Measurements from ENCODE around the gene CYB5R4. TPM values are rescaled to one million over a fixed set of nuclear protein-coding genes. Genes with fewer than 3 reads are reported as not detected.
"Not testable (repeated sequence)": the region's sequence is repeated elsewhere in the genome, so short reads cannot be mapped to it uniquely, and the experiment has no call there.

Gene CYB5R4
- total RNA-seq, 2 experiments from 2014 or later = 15.5 to 16.3 TPM

GRCh38 chr6:83928286-83928685 lies 68.8 kb downstream of the CYB5R4 start:
- no peaks in the 10 kb centered on the region for H3K9me3 ChIP-seq (ENCODE audit: control insufficient read depth in 1 of 2, insufficient read depth in 1 of 2, low read length in 2 of 2)
- Mint-ChIP-seq H3K36me3 (ENCODE audit: low read depth) (peaks cover 90% of the 10 kb centered on the region), H3K27me3 (no peaks in the 10 kb centered on the region), H3K9me3 (no peaks in the 10 kb centered on the region), H3K4me3 (no peak overlapping the region), H3K4me1 (ENCODE audit: low read depth) (no peaks in the 10 kb centered on the region), H3K27ac (no peak overlapping the region)
- H3K36me3 ChIP-seq (ENCODE audit: insufficient read depth, low read length) = peaks cover 48% of the 10 kb centered on the region
- no peak for DNase-seq
- H3K27me3 ChIP-seq (ENCODE audit: control insufficient read depth in 1 of 2, insufficient read depth in 2 of 2, low read length in 2 of 2) = no peaks in the 10 kb centered on the region
- ChIA-PET POLR2A (no interaction called here), CTCF (no interaction called here)
- no peaks in the 10 kb centered on the region for H3K4me1 ChIP-seq (ENCODE audit: insufficient read depth, low read length)
- intact Hi-C loops (cut with DNase I, micrococcal nuclease) = no loop called here
- H3K27ac ChIP-seq (ENCODE audit: low read depth in 1 of 2, low read length in 2 of 2) = no peak overlapping the region
- no peak for ATAC-seq (ENCODE audit: poor library complexity)
- no peak overlapping the region for H3K4me3 ChIP-seq (ENCODE audit: low read length)
- TF ChIP-seq CTCF (IDR thresholded peaks at IDR 0.05) = no peak

GRCh38 chr6:83946201-83946833 lies 86.8 kb downstream of the CYB5R4 start:
- H3K27me3 Mint-ChIP-seq; H3K27ac Mint-ChIP-seq; CTCF ChIA-PET; H3K27ac ChIP-seq (ENCODE audit: low read depth in 1 of 2, low read length in 2 of 2); H3K4me1 ChIP-seq (ENCODE audit: insufficient read depth, low read length); H3K9me3 ChIP-seq (ENCODE audit: control insufficient read depth in 1 of 2, insufficient read depth in 1 of 2, low read length in 2 of 2); H3K27me3 ChIP-seq (ENCODE audit: control insufficient read depth in 1 of 2, insufficient read depth in 2 of 2, low read length in 2 of 2); H3K4me3 ChIP-seq (ENCODE audit: low read length); POLR2A ChIA-PET; intact Hi-C loops (cut with DNase I, micrococcal nuclease); H3K4me3 Mint-ChIP-seq; H3K4me1 Mint-ChIP-seq (ENCODE audit: low read depth); H3K9me3 Mint-ChIP-seq; DNase-seq; ATAC-seq (ENCODE audit: poor library complexity): not testable (repeated sequence)
- H3K36me3 Mint-ChIP-seq (ENCODE audit: low read depth) = peaks cover 83% of the 10 kb centered on the region
- H3K36me3 ChIP-seq (ENCODE audit: insufficient read depth, low read length) = peaks cover 19% of the 10 kb centered on the region

GRCh38 chr6:83947983-83948382 lies 88.5 kb downstream of the CYB5R4 start:
- H3K9me3 ChIP-seq (ENCODE audit: control insufficient read depth in 1 of 2, insufficient read depth in 1 of 2, low read length in 2 of 2); H3K27me3 Mint-ChIP-seq; H3K4me3 Mint-ChIP-seq; ATAC-seq (ENCODE audit: poor library complexity); H3K27ac ChIP-seq (ENCODE audit: low read depth in 1 of 2, low read length in 2 of 2); H3K27me3 ChIP-seq (ENCODE audit: control insufficient read depth in 1 of 2, insufficient read depth in 2 of 2, low read length in 2 of 2); H3K4me1 Mint-ChIP-seq (ENCODE audit: low read depth); CTCF ChIA-PET; H3K9me3 Mint-ChIP-seq; H3K4me1 ChIP-seq (ENCODE audit: insufficient read depth, low read length); DNase-seq; POLR2A ChIA-PET; intact Hi-C loops (cut with DNase I, micrococcal nuclease); H3K36me3 ChIP-seq (ENCODE audit: insufficient read depth, low read length); H3K27ac Mint-ChIP-seq; H3K4me3 ChIP-seq (ENCODE audit: low read length): not testable (repeated sequence)
- peaks cover 89% of the 10 kb centered on the region for H3K36me3 Mint-ChIP-seq (ENCODE audit: low read depth)

- Mint-ChIP-seq H3K27me3 (no peaks in the 10 kb centered on the region), H3K4me3 (no peak overlapping the region), H3K4me1 (ENCODE audit: low read depth) (no peaks in the 10 kb centered on the region), H3K9me3 (peaks cover 6% of the 10 kb centered on the region), H3K27ac (no peak overlapping the region), H3K36me3 (ENCODE audit: low read depth) (peaks cover 89% of the 10 kb centered on the region)
- Histone ChIP-seq H3K27ac (ENCODE audit: low read depth in 1 of 2, low read length in 2 of 2) (no peak overlapping the region), H3K4me3 (ENCODE audit: low read length) (no peak overlapping the region), H3K4me1 (ENCODE audit: insufficient read depth, low read length) (no peaks in the 10 kb centered on the region), H3K36me3 (ENCODE audit: insufficient read depth, low read length) (peaks cover 4% of the 10 kb centered on the region), H3K9me3 (ENCODE audit: control insufficient read depth in 1 of 2, insufficient read depth in 1 of 2, low read length in 2 of 2) (no peaks in the 10 kb centered on the region), H3K27me3 (ENCODE audit: control insufficient read depth in 1 of 2, insufficient read depth in 2 of 2, low read length in 2 of 2) (no peaks in the 10 kb centered on the region)
- no peak for TF ChIP-seq CTCF (IDR thresholded peaks at IDR 0.05)
- POLR2A ChIA-PET = interaction anchor here (0.5 kb wide), 1 partner anchor 129 kb away, joined by 3 read pairs; no protein-coding TSS in a partner anchor
- ATAC-seq (ENCODE audit: poor library complexity) (no peak), DNase-seq (no peak)
- CTCF ChIA-PET = no interaction called here
- intact Hi-C loops (cut with DNase I, micrococcal nuclease) = no loop called here
These were observed 89.4 kb downstream of the CYB5R4 start for GRCh38 chr6:83948851-83949250.

- H3K27me3 ChIP-seq (ENCODE audit: control insufficient read depth in 1 of 2, insufficient read depth in 2 of 2, low read length in 2 of 2); H3K4me1 ChIP-seq (ENCODE audit: insufficient read depth, low read length); H3K9me3 ChIP-seq (ENCODE audit: control insufficient read depth in 1 of 2, insufficient read depth in 1 of 2, low read length in 2 of 2); H3K27me3 Mint-ChIP-seq; H3K4me1 Mint-ChIP-seq (ENCODE audit: low read depth); H3K9me3 Mint-ChIP-seq; H3K27ac ChIP-seq (ENCODE audit: low read depth in 1 of 2, low read length in 2 of 2); H3K4me3 Mint-ChIP-seq; H3K27ac Mint-ChIP-seq; POLR2A ChIA-PET; CTCF ChIA-PET; DNase-seq; H3K4me3 ChIP-seq (ENCODE audit: low read length); ATAC-seq (ENCODE audit: poor library complexity); intact Hi-C loops (cut with DNase I, micrococcal nuclease): not testable (repeated sequence)
- peaks cover 89% of the 10 kb centered on the region for H3K36me3 Mint-ChIP-seq (ENCODE audit: low read depth)
- H3K36me3 ChIP-seq (ENCODE audit: insufficient read depth, low read length) = peaks cover 24% of the 10 kb centered on the region
These were observed 91.9 kb downstream of the CYB5R4 start for GRCh38 chr6:83951423-83951822.

All from CD4-positive, alpha-beta T cell (primary cell).